ENCODE data around the gene IQGAP2. TPM values are rescaled to one million over a fixed set of nuclear protein-coding genes. Genes with fewer than 3 reads are reported as not detected.

Gene IQGAP2
- total RNA-seq, 1 donor from 2014 or later, result 4.0 TPM

- no peak for DNase-seq (ENCODE audit: low read depth)
- TF ChIP-seq CTCF (IDR thresholded peaks at IDR 0.05; ENCODE audit: insufficient read depth, low read length, poor library complexity, severe bottlenecking), result no peak
- Histone ChIP-seq H3K27me3 (ENCODE audit: control insufficient read depth, insufficient read depth, low read length) (no peaks in the 10 kb centered on the region), H3K4me3 (ENCODE audit: low read depth, low read length) (no peak overlapping the region), H3K36me3 (ENCODE audit: control insufficient read depth, insufficient read depth, low read length) (no peaks in the 10 kb centered on the region)
These were observed 87.0 kb downstream of the IQGAP2 start for GRCh38 chr5:76489877-76490688.

- no peak for DNase-seq (ENCODE audit: low read depth)
- no peak overlapping the region for H3K4me3 ChIP-seq (ENCODE audit: low read depth, low read length)
- H3K27me3 ChIP-seq (ENCODE audit: control insufficient read depth, insufficient read depth, low read length), result no peaks in the 10 kb centered on the region
- no peaks in the 10 kb centered on the region for H3K36me3 ChIP-seq (ENCODE audit: control insufficient read depth, insufficient read depth, low read length)
- no peak for TF ChIP-seq CTCF (IDR thresholded peaks at IDR 0.05; ENCODE audit: insufficient read depth, low read length, poor library complexity, severe bottlenecking)
These were observed 87.9 kb downstream of the IQGAP2 start for GRCh38 chr5:76490960-76491359.

- no peak for DNase-seq (ENCODE audit: low read depth)
- H3K4me3 ChIP-seq (ENCODE audit: low read depth, low read length), result no peak overlapping the region
- TF ChIP-seq CTCF (IDR thresholded peaks at IDR 0.05; ENCODE audit: insufficient read depth, low read length, poor library complexity, severe bottlenecking), result no peak
- H3K27me3 ChIP-seq (ENCODE audit: control insufficient read depth, insufficient read depth, low read length), result no peaks in the 10 kb centered on the region
- H3K36me3 ChIP-seq (ENCODE audit: control insufficient read depth, insufficient read depth, low read length), result no peaks in the 10 kb centered on the region
These were observed 89.7 kb downstream of the IQGAP2 start for GRCh38 chr5:76492819-76493189.

- no peak for DNase-seq (ENCODE audit: low read depth)
- no peaks in the 10 kb centered on the region for H3K36me3 ChIP-seq (ENCODE audit: control insufficient read depth, insufficient read depth, low read length)
- TF ChIP-seq CTCF (IDR thresholded peaks at IDR 0.05; ENCODE audit: insufficient read depth, low read length, poor library complexity, severe bottlenecking), result no peak
These were observed 90.2 kb downstream of the IQGAP2 start for GRCh38 chr5:76493190-76493837.

GRCh38 chr5:76494201-76494600 is 91.1 kb downstream of the IQGAP2 start:
- Histone ChIP-seq H3K4me3 (ENCODE audit: low read depth, low read length) (no peak overlapping the region), H3K27me3 (ENCODE audit: control insufficient read depth, insufficient read depth, low read length) (no peaks in the 10 kb centered on the region), H3K36me3 (ENCODE audit: control insufficient read depth, insufficient read depth, low read length) (no peaks in the 10 kb centered on the region)
- no peak for TF ChIP-seq CTCF (IDR thresholded peaks at IDR 0.05; ENCODE audit: insufficient read depth, low read length, poor library complexity, severe bottlenecking)
- no peak for DNase-seq (ENCODE audit: low read depth)

More at GRCh38 chr5:76493190-76493837, 90.2 kb downstream of the IQGAP2 start:
- Histone ChIP-seq H3K27me3 (ENCODE audit: control insufficient read depth, insufficient read depth, low read length) (no peaks in the 10 kb centered on the region), H3K4me3 (ENCODE audit: low read depth, low read length) (no peak overlapping the region)

Measured in kidney epithelial cell (primary cell).